ENCODE measurements around the gene SYNDIG1.

SYNDIG1 gene

DNA sequence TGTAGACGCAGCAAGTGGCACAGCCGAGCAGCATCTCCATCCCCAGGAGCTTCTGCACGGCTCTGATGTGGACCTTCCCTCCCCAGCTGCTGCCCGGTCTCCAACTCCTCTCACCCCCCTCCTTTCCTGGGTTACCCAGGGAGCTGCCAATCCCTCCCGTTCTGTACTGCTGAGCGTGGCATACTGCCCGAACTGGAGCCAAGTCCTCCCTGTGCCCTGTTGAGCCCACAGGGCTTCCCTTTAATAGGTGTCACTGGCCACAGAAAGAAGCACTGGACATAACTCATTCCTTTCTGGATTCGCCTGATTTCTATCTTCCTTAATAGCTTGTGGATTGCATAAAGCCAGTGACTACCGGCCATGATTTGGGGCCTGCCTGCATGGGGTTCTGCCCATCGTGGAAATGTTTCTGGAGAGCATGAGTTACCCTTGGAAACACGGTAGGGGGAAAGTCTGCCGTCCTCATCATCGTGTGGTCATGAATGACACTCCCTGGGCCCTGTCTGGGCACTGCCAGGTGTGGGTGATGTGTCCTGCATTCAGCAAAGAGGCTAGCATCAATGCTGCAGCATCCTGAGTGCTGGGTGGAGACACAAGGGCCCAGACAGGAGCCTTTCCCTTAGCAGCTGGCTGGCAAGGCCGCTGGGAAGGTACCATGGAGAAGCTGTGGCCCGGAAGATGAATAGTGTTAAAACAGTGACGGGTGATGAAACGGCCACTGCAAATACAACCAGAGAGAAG, 189.7 kb downstream of the SYNDIG1 start:
- DNase-seq (ENCODE audit: low spot score) = peak; percentile 67

DNA sequence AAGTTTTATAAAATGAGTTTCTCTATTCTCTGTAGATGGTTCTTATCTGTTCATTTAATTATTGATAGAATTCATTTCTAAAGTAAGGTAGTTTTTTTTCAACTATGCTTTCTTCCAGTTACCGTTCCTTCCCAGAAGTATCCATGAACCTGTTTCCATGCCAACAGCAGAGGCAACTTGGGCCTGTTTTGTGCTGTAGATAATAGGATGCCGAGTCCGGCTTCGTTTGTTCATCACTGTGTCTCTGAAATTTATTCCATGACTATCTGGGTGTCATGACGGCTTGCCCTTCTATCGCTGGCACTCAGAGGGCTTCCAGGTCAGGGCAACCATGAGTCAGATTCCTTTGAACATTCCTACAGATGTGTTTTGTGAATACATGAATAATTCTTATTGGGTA, 190.4 kb downstream of the SYNDIG1 start:
- no peak for DNase-seq (ENCODE audit: low spot score)

DNA sequence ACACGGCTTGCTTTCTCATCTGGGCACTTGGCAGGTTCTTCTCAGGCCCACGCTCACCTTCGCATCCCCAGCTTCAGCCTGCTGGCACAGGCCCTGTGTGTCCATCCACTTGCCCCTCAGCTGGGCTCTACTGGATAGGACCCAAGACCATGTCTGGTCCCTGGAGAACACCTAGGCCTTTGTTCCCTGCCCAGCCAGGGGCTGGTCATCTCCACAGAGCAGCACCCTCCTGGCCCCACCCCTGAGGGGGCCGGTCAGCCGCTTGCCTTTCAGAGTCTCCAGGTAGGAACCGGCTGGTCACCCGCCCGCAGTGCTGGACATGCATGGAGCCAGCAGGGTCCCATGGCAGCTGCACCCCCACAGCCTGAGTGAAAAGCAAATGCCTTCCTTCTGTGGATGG, 191.2 kb downstream of the SYNDIG1 start:
- no peak for DNase-seq (ENCODE audit: low spot score)

DNA sequence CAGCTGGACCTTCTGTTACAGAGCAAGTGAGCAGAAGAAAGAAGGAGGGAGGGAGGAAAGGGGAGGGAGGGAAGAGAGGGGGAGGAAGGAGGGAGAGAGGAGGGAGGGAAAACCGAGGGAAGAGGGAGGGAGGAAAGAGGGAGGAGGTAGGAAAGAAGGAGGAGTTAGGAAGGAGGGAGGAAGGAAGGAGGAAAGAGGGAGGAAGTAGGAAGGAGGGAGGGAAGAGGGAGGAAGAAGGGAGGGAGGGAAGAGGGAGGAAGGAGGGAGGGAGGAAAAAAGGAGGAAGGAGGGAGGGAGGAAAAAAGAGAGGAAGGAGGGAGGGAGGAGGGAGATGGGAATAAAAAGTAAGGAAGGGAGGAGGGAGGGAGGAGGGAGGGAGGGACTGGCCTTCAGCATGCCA, 191.8 kb downstream of the SYNDIG1 start:
- DNase-seq (ENCODE audit: low spot score) = no peak

DNA sequence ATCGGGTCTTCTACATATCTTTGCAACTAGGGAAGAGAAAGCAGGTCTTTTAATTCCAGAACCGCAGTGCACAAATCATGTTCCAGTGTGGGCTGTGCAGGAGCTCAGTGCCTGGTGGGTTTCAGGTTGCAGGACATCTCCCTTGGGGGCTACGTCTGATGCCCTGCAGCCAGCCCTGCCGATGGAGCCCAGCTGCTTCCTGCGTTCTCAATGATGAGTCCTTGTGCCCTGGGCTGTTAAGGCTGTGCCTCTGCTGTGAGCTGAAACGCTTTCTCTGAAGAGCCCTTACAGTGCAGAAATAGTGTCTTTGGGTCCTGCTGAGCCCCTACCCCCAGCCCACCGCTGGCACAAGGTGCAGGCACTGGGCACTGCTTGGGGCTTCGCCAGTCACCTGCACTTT, 192.9 kb downstream of the SYNDIG1 start:
- no peak for DNase-seq (ENCODE audit: low spot score)

DNA sequence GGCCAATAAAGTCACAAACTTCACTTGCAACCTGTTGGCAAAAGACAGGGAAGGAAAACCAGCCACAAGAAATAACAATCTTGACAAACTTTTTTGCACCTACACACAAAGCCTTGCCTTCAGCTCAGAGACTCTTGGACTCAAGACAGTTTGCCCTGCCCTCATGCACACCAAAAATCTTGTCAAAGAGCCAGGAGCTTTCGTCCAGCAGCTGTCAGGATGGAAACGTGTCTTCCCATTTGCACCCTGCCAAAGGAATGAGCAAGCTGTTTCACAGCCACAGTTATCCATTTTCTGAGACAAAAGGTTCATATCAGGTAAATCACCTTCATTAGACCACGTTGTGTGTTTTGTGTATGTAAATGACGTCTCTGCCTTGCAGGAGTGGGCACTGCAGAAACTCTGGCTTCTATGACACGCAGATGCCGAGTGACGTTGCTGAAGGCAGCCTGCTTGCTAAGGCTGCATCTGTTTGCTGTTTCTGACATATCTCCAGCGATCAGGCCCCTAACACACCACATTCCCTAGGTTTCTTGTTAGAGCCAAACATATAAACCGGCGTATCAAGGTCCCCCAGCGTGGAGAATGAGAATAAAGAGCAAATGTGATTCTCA, 193.4 kb downstream of the SYNDIG1 start:
- no peak for DNase-seq (ENCODE audit: low spot score)

DNA sequence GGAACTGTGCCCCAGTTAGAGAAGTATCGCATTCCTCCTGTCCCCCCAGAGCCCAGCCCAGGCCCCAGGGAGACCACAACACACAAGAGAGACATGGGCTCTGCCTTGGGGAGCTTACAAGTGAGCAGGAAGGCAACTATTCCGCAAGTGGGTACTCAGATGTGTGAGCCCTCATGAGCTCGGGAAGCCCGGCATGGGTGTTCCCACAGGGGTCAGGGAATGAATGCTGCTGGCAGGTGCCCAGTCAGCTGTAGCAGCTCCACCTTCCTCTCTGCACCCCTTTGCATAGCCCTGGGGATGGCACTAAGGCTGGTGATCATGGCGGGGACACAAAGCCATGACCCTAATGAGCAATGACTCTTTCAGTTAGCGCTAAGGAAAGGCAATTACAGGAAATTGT, 194.1 kb downstream of the SYNDIG1 start:
- no peak for DNase-seq (ENCODE audit: low spot score)

DNA sequence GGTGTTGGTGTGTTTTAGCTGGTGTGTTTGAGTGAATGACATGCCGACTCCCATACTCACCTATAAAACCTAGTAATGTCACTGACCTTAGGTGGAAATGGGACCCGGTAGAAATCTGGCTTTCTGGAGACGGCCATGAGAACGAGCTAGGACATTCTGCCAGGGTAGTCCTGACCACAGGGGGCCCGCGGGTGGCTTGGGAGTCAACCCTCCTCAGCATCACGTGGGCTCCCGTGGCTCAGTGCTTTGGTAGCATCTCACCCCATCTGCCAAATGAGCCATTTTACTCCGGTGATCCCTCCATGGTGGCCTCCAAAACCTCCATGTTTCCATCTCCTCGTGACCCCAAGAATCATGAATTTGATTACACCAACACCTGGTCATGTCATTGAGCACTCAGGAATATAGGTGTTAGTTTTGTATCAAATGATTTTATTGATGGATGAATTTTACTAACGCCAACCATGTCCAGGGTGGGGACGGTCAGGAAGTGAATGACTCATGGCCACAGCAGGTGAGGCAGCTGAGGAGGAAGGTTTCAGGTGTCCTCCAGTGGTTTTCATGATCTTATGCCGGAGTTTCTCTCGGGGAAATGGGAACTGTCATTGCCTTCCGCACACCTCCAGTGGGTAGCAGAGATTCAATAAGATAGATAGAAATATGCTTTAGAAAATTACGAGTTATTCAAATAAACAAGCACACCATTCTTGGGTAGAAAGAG, 195.0 kb downstream of the SYNDIG1 start:
- no peak for DNase-seq (ENCODE audit: low spot score)

DNA sequence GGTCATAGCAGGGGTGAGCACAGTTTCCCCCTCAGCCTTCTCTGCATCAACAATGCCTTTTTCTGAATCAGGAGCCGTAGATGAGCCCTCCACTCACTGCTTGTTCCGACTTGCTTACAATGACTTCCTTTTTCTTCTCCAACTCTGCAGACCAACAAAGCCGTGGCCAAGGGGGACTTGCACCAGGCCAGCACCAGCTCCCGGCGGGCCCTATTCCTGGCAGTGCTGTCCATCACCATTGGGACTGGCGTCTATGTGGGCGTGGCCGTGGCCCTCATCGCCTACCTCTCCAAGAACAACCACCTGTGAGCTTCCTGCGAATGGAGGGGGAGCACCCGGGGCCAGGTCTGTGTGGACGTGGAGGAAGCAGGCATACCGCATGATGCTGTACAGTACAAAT, 195.8 kb downstream of the SYNDIG1 start:
- DNase-seq (ENCODE audit: low spot score) = peak; percentile 61

DNA sequence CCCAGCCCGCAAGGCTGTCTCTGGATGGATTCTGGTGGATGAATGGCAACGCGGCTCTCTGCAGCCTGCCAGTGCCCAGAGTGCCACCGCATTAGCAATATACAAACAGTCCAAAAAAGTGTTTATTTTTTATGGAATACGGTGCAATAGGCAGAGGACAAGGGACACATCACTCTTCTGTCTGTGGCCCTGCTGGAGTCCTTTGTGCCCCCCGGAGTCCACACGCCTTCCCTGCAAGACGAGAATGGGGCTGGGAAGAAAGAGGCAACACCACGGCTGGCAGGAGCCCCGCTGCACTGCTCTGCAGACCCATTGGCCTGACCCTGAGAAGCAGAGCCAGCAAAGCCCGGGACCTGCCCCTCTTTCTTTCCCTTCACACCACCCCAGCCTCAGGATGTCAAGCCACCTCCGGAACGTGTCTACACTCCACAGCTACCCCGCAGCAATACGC, 196.3 kb downstream of the SYNDIG1 start:
- DNase-seq (ENCODE audit: low spot score) = no peak

DNA sequence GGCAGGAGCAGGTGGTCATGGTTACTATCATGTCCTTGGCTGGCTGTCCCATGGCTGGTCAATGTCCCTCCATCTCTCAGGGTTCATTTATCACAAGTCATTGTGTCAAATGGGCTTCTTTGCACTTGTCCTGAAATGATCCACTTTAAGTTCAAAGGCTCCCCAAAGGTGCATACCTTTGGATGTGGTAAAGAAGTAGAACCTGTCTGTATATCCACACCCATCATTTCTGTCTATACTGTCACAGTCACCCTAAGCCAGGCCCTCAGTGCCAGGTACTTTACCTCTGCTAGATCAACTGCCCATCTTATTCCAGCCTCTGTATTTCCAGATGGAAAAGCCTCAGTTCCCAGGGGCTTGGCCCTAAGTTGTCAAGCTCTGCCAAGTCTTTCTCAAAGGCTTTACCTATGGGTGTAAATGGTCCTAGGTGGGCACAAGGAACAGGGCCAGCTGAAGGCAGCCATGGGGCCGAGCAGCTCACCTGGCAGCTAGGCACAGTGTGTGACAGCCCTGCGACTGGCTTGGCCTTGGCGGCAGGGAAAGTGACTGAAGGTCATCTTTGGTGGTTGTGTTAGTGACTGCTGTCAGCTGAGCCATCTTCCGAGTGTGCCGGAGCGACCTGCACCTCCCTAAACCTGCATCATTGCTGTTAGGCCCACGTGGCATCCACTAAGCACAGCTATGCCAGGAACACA, 198.4 kb downstream of the SYNDIG1 start:
- DNase-seq (ENCODE audit: low spot score) = no peak

DNA sequence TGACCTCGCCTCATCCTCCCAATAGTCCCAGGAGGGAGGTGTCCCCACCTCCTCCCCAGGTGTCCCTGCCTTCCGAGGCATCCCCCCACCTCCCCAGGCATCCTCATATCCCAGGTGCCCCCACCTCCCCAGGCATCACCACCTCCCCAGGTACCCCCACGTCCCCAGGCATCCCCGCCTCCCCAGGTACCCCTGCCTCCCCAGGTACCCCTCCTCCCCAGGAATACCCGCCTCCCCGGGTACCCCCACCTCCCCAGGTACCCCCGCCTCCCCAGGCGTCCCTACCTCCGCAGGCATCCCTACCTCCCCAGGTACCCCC, 198.9 kb downstream of the SYNDIG1 start:
- no peak for DNase-seq (ENCODE audit: low spot score)

DNA sequence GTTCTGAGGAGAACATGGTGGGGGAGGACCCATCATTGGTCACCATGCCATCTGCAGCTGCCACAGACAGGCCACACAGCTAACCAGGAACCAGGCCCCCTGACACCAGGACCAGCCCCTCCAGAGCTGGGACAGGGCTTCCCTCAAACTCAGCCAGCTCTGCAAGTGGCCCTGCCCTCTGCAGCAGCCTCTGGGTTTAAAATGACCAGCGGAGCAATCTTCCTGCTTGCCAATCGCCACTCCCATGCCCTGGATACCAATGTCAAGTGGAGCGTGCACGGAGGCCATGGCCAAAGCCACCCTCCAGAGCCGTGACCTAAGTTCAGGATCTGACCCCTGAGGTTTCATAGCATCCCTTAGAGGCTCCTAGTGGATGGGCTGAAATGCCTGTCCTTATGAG, 199.4 kb downstream of the SYNDIG1 start:
- DNase-seq (ENCODE audit: low spot score) = no peak

DNA sequence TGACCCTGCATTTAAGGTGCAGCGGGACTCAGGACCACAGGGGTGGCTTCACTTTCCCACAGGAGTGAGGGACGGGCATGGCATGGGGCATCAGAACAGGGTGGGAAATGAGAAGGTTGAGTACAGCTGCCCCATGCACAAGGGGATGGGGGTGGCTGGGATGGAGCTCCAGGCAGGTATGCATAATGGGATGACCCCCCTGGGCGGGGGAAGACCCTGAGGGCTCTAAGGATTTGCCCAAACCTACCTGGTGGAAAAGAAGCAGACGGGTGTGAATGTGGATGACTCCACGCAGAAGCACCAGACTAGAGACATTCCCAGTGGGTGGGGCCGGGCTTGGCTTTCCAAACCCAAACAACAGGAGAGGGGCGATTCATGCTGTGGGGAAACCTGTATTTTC, 200.3 kb downstream of the SYNDIG1 start:
- no peak for DNase-seq (ENCODE audit: low spot score)

DNA sequence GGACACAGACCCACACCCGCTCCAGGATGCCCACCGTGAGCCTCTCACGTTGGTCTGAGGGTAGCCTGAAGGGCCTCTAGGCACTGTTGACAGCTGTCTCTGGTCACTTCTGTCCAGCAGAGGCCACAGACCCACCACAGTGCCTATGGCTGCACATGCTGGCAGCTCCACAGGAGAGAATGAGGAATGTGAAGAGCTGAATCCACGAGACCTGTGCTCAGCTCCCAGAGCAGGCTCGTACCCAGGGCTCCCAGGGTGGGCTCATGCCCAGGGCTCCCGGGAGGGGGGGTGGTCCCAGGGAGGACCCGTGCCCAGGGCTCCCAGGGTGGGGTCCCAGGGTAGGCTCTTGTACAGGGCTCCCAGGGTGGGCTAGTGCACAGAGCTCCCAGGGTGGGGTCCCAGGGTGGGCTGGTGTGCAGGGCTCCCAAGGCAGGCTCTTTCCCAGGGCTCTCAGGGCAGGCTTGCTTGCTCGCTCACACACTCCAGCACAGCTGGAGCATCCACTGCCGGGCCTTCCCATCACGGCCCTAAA, 201.0 kb downstream of the SYNDIG1 start:
- no peak for DNase-seq (ENCODE audit: low spot score)

DNA sequence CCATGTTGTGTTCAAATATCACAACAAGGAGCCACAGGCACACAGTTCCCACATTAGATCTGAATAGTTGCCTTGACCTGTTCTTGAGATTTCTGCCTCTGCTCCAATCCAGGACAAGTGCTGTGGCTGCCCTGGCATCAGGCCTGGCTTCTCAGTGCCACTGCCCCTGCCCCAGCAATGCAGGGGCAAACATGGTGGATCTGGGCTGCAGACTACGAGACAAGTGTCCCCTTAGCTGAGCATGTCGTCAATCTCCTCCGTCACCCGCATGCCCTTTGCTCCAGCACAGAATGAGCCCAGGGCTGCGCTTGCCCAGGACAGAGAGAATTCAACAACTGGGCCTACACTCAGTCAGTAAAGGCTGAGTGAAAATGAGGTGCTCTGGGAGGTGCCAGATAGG, 201.6 kb downstream of the SYNDIG1 start:
- no peak for DNase-seq (ENCODE audit: low spot score)

DNA sequence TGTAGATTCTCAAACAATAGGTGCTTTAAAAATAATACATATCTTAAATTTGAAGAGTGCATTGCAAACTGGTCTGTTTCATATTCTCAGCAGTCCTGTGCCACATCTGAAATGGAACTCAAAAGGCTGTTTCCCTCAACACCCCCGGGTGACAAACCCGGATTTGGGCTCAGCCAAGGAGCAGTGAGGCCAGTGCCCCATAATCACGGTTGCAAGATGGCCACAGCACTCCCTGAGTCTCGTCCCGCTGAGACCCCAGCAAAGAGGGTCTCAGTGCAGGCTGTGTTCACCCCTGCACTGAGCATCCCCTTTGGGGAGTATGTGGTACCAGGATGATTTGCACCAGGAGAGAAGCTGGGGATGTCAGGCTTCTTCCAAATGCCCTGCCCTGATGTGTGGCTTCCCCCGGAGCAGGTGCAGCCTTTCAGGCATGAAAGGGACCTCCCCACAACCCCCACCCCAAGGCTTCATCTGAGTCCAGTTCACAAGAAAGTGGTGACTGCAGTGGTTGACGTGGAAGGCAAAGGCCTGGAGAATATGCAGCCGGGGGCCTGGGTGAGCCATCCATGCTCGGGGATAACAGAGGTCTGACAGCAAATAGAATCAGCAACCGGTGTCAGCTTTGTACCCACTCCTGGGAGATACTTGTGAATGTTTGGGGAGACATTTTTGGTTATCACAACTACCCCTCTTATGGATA, 202.9 kb downstream of the SYNDIG1 start:
- DNase-seq (ENCODE audit: low spot score) = no peak

DNA sequence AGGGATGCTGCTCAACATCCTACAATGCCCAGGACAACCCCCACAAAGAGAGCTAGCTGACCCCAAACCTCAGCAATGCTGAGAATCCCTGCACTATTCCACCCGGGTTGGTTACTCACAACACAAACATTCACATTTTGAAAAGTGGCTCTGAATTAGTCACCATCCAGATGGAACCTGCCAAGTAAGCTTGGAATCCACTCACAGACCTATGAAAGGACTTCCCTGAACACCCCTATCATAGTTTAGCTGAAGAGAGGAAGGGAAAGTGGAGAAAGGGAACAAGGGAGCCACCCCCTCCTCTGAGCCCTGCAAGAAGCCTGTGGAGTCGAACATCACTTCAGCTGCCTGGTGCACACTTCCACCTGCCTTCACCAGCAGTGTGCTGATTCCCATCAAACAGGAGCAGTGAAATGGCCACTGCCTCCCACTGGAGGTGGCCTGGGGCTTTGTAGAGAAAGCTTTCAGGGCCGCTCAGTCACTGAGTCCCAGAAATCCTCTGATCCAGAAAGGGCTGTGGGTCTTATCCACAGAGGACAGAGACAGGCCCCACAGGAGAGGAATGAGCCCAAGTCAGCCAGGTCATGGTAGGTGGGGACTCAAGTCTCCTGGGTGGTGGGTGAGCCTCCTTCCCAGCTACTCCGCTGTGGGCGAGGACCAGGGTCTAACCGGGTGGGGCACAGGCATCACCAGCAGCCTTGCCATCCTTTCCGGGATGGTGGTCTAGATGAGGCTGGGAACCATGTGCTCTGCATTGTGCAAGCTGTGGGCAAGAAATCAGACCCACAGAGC, 203.7 kb downstream of the SYNDIG1 start:
- DNase-seq (ENCODE audit: low spot score) = no peak

DNA sequence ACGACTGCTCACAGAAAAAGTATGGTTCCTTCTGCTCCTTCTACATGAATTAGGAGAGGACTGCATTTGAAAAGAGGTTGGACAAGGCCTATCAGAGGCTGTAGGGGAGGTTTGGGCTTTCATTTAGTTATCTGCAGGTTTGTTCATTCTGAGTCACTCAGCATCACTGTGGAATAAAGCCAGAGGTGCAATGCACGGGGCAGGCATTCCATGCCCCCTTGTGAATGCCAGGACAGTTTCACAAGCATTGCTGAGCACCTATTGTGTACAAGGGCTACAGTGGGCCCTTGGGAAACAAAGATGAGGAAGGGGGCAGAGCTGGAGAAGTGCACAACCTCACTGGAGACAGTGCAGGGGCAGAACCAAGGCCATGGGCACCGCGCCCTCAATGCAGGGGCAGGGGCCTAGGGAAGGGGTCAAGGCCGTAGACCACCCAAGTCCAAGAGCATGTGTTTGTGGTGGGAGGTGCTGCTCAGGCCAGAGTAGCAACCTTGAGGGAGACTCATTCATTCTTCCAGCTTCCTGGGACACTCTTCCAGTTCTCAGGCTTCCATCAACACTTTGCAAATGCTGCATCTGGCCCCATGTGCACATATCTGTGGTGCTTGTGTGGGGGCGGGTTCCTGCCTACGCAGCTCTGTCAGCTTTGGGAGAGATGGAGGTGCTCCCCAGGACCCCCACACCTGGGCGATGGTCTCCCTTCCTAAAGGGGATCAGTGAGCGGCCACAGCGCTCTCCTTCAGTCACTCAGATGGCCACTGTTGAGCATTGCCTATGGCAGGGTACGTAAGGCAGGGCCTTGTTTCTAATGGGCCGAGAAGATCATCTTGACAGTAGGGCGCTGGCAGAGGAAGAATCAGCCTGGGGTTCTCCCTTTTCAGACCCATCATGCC, 204.5 kb downstream of the SYNDIG1 start:
- DNase-seq (ENCODE audit: low spot score) = no peak
